SK-N-SH treated with all-trans-retinoic acid at 6 μM for 48 hours (cell line): ENCODE measurements around the gene AKNA.

Experiments used
- ARNTL ChIP-seq: fragments of 450-650 bp; formaldehyde crosslinking; IDR thresholded peaks from 2 replicates; pipeline ENCODE4 v1.5.0; 2020; ENCODE audit warnings: low read depth, mild to moderate bottlenecking, moderate library complexity, borderline replicate concordance
- CREB5 ChIP-seq: fragments of 250-450 bp; sonication (Bioruptor Pico); IDR thresholded peaks from 2 replicates; pipeline ENCODE4 v1.5.1; 2020; ENCODE audit warnings: low read depth, mild to moderate bottlenecking, moderate library complexity
- CSRNP3 ChIP-seq: fragments of 250-450 bp; sonication (Bioruptor Pico); IDR thresholded peaks from 2 replicates; pipeline ENCODE4 v1.5.1; 2021; ENCODE audit warnings: mild to moderate bottlenecking, moderate library complexity
- GLIS3 ChIP-seq: fragments of 250-450 bp; sonication (Bioruptor Pico); IDR thresholded peaks from 2 replicates; pipeline ENCODE4 v1.5.0; 2020; ENCODE audit warnings: mild to moderate bottlenecking, moderate library complexity
- ISL1 ChIP-seq: fragments of 250-450 bp; sonication (Bioruptor Pico); IDR thresholded peaks from 2 replicates; pipeline ENCODE4 v2.1.2; 2022; ENCODE audit warnings: mild to moderate bottlenecking, moderate library complexity
- PATZ1 ChIP-seq: fragments of 250-450 bp; sonication (Bioruptor Pico); IDR thresholded peaks from 2 replicates; pipeline ENCODE4 v1.8.0; 2020; ENCODE audit warnings: mild to moderate bottlenecking, moderate library complexity, borderline replicate concordance
- RARB ChIP-seq: fragments of 250-450 bp; sonication (Bioruptor Pico); IDR thresholded peaks from 2 replicates; pipeline ENCODE4 v1.8.0; 2021; ENCODE audit warnings: mild to moderate bottlenecking, moderate library complexity
- SNAI2 ChIP-seq: fragments of 250-450 bp; sonication (Bioruptor Pico); IDR thresholded peaks from 2 replicates; pipeline ENCODE4 v1.5.0; 2020; ENCODE audit warnings: mild to moderate bottlenecking, moderate library complexity
- TCF4 ChIP-seq: fragments of 250-450 bp; sonication (Bioruptor Pico); IDR thresholded peaks from 2 replicates; pipeline ENCODE4 v1.8.0; 2021; ENCODE audit warnings: mild to moderate bottlenecking, moderate library complexity, borderline replicate concordance
- TSHZ2 ChIP-seq: fragments of 250-450 bp; sonication (Bioruptor Pico); IDR thresholded peaks from 2 replicates; pipeline ENCODE4 v1.5.0; 2020; ENCODE audit warnings: mild to moderate bottlenecking, moderate library complexity
- ZFP3 ChIP-seq: fragments of 250-450 bp; sonication (Bioruptor Pico); IDR thresholded peaks from 2 replicates; pipeline ENCODE4 v1.5.0; 2020; ENCODE audit warnings: mild to moderate bottlenecking, moderate library complexity
- ZFP30 ChIP-seq: fragments of 450-650 bp; formaldehyde crosslinking; IDR thresholded peaks from 2 replicates; pipeline ENCODE4 v1.5.0; 2022; ENCODE audit warnings: mild to moderate bottlenecking, moderate library complexity
- ZNF565 ChIP-seq: fragments of 450-650 bp; formaldehyde crosslinking; conservative IDR thresholded peaks from 2 replicates; pipeline ENCODE4 v1.5.0; 2020; ENCODE audit warnings: low read depth, mild to moderate bottlenecking, moderate library complexity
- ZNF70 ChIP-seq: fragments of 450-650 bp; formaldehyde crosslinking; IDR thresholded peaks from 2 replicates; pipeline ENCODE4 v1.5.0; 2020; ENCODE audit warnings: mild to moderate bottlenecking, moderate library complexity

- TF ChIP-seq PATZ1 (CRISPR knock-in tag) (no peak), TCF4 (CRISPR knock-in tag) (no peak), ZNF70 (no peak), GLIS3 (CRISPR knock-in tag) (no peak), ARNTL (CRISPR knock-in tag) (no peak), ZFP30 (CRISPR knock-in tag) (no peak), CSRNP3 (CRISPR knock-in tag) (no peak), SNAI2 (CRISPR knock-in tag) (no peak), CREB5 (CRISPR knock-in tag) (no peak), ZNF565 (CRISPR knock-in tag) (no peak), ZFP3 (no peak), ISL1 (CRISPR knock-in tag) (no peak), RARB (no peak), TSHZ2 (CRISPR knock-in tag) (no peak)
Observed at GRCh38 chr9:114355821-114356220, 32.0 kb downstream of the AKNA start.
